Measurements from ENCODE around the gene KDM8.
"Not testable (repeated sequence)": the region's sequence is repeated elsewhere in the genome, so short reads cannot be mapped to it uniquely, and the experiment has no call there.

The KDM8 gene

GRCh38 chr16:27193300-27193990, 9.9 kb upstream of the KDM8 start:
- DNase-seq = no peak

GRCh38 chr16:27195076-27195741, 8.1 kb upstream of the KDM8 start:
- no peak for DNase-seq

- no peak for DNase-seq
Measured at GRCh38 chr16:27195941-27196595, 7.3 kb upstream of the KDM8 start.

- no peak for DNase-seq
Measured at GRCh38 chr16:27197004-27197403, 6.3 kb upstream of the KDM8 start.

GRCh38 chr16:27198451-27199234, 4.7 kb upstream of the KDM8 start:
- no peak for DNase-seq

- DNase-seq = no peak
Measured at GRCh38 chr16:27199235-27199586, 4.1 kb upstream of the KDM8 start.

GRCh38 chr16:27199736-27200135, 3.6 kb upstream of the KDM8 start:
- DNase-seq = no peak

- DNase-seq = not testable (repeated sequence)
Measured at GRCh38 chr16:27200914-27201313, 2.4 kb upstream of the KDM8 start.

GRCh38 chr16:27202923-27203506, 311 bp upstream of the KDM8 start:
- peak; percentile 89 for DNase-seq

GRCh38 chr16:27204312-27204915, 1.1 kb downstream of the KDM8 start:
- no peak for DNase-seq

- DNase-seq = no peak
Measured at GRCh38 chr16:27205423-27206065, 2.2 kb downstream of the KDM8 start.

- DNase-seq = not testable (repeated sequence)
Measured at GRCh38 chr16:27207121-27207520, 3.8 kb downstream of the KDM8 start.

GRCh38 chr16:27208081-27208680, 4.9 kb downstream of the KDM8 start:
- DNase-seq = no peak

- DNase-seq = no peak
Measured at GRCh38 chr16:27208796-27209195, 5.5 kb downstream of the KDM8 start.

- no peak for DNase-seq
Measured at GRCh38 chr16:27209591-27209990, 6.3 kb downstream of the KDM8 start.

- no peak for DNase-seq
Measured at GRCh38 chr16:27210174-27210573, 6.8 kb downstream of the KDM8 start.

- no peak for DNase-seq
Measured at GRCh38 chr16:27211026-27211425, 7.7 kb downstream of the KDM8 start.

- DNase-seq = no peak
Measured at GRCh38 chr16:27214084-27214961, 11.0 kb downstream of the KDM8 start.

GRCh38 chr16:27215660-27216059, 12.3 kb downstream of the KDM8 start:
- no peak for DNase-seq

GRCh38 chr16:27216297-27216885, 13.1 kb downstream of the KDM8 start:
- no peak for DNase-seq

All from NCI-H1436 (cell line).